Measurements from ENCODE around the gene TIPIN. TPM values are rescaled to one million over a fixed set of nuclear protein-coding genes. Genes with fewer than 3 reads are reported as not detected.
A peak's percentile ranks its signal among the peaks of the same experiment; 100 is the strongest.

Gene TIPIN
- total RNA-seq, 1 experiment from 2014 or later = 22.2 TPM

DNA sequence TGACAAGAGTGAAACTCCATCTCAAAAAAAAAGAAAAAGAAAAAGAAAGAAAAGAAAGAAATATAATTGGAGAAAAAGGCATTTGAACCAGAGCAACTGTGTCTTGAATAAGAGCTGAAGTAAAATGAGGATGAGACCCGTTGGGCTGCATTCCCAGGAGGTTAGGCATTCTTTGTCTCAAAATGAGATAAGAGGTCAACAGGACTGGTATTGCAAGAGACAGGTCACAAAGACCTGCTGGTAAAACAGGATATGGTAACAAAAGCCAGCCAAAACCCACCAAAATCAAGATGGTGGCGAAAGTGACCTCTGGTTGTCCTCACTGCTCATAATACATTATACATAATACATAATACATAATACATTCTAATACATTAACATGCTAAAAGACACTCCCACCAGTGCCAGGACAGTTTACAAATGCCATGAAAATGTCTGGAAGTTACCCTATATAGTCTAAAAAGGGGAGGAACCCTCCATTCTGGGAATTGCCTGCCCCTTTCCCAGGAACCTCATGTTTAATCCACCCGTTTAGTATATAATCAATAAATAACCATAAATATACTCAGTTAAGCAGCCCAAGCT lies 8.6 kb upstream of the TIPIN start:
- peaks cover 7% of the 10 kb centered on the region for H3K4me1 Mint-ChIP-seq
- POLR2A ChIA-PET = interaction anchor here (0.6 kb wide), 1 partner anchor 33 kb away, joined by 3 read pairs; no protein-coding TSS in a partner anchor

DNA sequence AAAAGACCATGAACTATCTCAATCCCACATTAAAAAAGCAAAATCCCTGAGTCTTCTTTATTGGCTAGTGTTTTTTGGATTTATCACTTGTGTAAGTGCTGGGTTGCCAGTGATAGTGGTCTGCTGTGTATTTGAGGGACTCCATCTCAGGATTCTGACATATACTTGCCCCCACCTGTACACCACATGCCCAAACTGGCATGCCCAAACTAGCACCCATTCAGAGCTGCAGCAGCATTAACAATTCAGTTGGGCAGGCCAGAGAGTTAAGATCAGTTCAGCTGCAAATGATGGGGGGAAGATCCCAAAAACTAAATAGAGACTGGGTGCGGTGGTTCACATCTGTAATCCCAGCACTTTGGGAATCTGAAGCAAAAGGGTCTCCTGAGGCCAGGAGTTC lies 6.3 kb upstream of the TIPIN start:
- no peaks in the 10 kb centered on the region for H3K27me3 Mint-ChIP-seq (ENCODE audit: low read depth)

More for the DNA sequence above, 8.6 kb upstream of the TIPIN start:
- H3K27me3 Mint-ChIP-seq (ENCODE audit: low read depth) = no peaks in the 10 kb centered on the region
- no peak; the same call in 1 of the 2 replicates for ATAC-seq
- TF ChIP-seq RELA (CRISPR knock-in tag; IDR thresholded peaks at IDR 0.05; ENCODE audit: borderline replicate concordance) = no peak
- TF ChIP-seq SOX15 (CRISPR knock-in tag; IDR thresholded peaks at IDR 0.05) = no peak
- no peak for TF ChIP-seq SP1 (CRISPR knock-in tag; conservative IDR thresholded peaks at IDR 0.05)
- no peak for TF ChIP-seq NR3C1 (CRISPR knock-in tag; conservative IDR thresholded peaks at IDR 0.05; ENCODE audit: low read depth)
- TF ChIP-seq, protein P1, sequence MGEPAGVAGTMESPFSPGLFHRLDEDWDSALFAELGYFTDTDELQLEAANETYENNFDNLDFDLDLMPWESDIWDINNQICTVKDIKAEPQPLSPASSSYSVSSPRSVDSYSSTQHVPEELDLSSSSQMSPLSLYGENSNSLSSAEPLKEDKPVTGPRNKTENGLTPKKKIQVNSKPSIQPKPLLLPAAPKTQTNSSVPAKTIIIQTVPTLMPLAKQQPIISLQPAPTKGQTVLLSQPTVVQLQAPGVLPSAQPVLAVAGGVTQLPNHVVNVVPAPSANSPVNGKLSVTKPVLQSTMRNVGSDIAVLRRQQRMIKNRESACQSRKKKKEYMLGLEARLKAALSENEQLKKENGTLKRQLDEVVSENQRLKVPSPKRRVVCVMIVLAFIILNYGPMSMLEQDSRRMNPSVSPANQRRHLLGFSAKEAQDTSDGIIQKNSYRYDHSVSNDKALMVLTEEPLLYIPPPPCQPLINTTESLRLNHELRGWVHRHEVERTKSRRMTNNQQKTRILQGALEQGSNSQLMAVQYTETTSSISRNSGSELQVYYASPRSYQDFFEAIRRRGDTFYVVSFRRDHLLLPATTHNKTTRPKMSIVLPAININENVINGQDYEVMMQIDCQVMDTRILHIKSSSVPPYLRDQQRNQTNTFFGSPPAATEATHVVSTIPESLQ (CRISPR knock-in tag; IDR thresholded peaks at IDR 0.05) = no peak
- no peak overlapping the region for H3K27ac Mint-ChIP-seq
- DNase-seq (ENCODE audit: low spot score) = no peak
- CTCF ChIA-PET = no interaction called here
- H3K4me3 Mint-ChIP-seq = no peak overlapping the region
- no peaks in the 10 kb centered on the region for H3K9me3 Mint-ChIP-seq
- H3K36me3 Mint-ChIP-seq = no peaks in the 10 kb centered on the region

More for the DNA sequence above, 6.3 kb upstream of the TIPIN start:
- ATAC-seq (no peak), DNase-seq (ENCODE audit: low spot score) (no peak)
- H3K9me3 Mint-ChIP-seq = no peaks in the 10 kb centered on the region
- ChIA-PET CTCF (no interaction called here), POLR2A (no interaction called here)
- H3K4me3 Mint-ChIP-seq = no peak overlapping the region
- H3K4me1 Mint-ChIP-seq = no peaks in the 10 kb centered on the region
- 0 out of 2 replicates have a peak overlapping the region, but pooled peaks have one; percentile 4 for H3K27ac Mint-ChIP-seq
- TF ChIP-seq, protein P2, sequence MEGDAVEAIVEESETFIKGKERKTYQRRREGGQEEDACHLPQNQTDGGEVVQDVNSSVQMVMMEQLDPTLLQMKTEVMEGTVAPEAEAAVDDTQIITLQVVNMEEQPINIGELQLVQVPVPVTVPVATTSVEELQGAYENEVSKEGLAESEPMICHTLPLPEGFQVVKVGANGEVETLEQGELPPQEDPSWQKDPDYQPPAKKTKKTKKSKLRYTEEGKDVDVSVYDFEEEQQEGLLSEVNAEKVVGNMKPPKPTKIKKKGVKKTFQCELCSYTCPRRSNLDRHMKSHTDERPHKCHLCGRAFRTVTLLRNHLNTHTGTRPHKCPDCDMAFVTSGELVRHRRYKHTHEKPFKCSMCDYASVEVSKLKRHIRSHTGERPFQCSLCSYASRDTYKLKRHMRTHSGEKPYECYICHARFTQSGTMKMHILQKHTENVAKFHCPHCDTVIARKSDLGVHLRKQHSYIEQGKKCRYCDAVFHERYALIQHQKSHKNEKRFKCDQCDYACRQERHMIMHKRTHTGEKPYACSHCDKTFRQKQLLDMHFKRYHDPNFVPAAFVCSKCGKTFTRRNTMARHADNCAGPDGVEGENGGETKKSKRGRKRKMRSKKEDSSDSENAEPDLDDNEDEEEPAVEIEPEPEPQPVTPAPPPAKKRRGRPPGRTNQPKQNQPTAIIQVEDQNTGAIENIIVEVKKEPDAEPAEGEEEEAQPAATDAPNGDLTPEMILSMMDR (IDR thresholded peaks at IDR 0.05) = no peak
- TF ChIP-seq CREM (CRISPR knock-in tag; IDR thresholded peaks at IDR 0.05) (no peak), FOXK1 (CRISPR knock-in tag; IDR thresholded peaks at IDR 0.05) (no peak), KAT7 (CRISPR knock-in tag; IDR thresholded peaks at IDR 0.05; ENCODE audit: borderline replicate concordance) (no peak), RELA (CRISPR knock-in tag; IDR thresholded peaks at IDR 0.05; ENCODE audit: borderline replicate concordance) (no peak), SP1 (CRISPR knock-in tag; conservative IDR thresholded peaks at IDR 0.05) (no peak), ZNF423 (CRISPR knock-in tag; IDR thresholded peaks at IDR 0.05) (no peak), ESRRA (CRISPR knock-in tag; IDR thresholded peaks at IDR 0.05; ENCODE audit: borderline replicate concordance) (no peak), ZNF317 (CRISPR knock-in tag; IDR thresholded peaks at IDR 0.05; ENCODE audit: borderline replicate concordance, low read depth) (no peak), ZNF138 (CRISPR knock-in tag; conservative IDR thresholded peaks at IDR 0.05) (no peak), NFYB (CRISPR knock-in tag; conservative IDR thresholded peaks at IDR 0.05; ENCODE audit: low read depth) (no peak), CBFB (CRISPR knock-in tag; IDR thresholded peaks at IDR 0.05; ENCODE audit: low read depth) (no peak), ZNF263 (CRISPR knock-in tag; IDR thresholded peaks at IDR 0.05; ENCODE audit: low read depth) (no peak)
- TF ChIP-seq, protein P3, sequence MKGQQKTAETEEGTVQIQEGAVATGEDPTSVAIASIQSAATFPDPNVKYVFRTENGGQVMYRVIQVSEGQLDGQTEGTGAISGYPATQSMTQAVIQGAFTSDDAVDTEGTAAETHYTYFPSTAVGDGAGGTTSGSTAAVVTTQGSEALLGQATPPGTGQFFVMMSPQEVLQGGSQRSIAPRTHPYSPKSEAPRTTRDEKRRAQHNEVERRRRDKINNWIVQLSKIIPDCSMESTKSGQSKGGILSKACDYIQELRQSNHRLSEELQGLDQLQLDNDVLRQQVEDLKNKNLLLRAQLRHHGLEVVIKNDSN (CRISPR knock-in tag; IDR thresholded peaks at IDR 0.05) = no peak
- TF ChIP-seq, protein P4, sequence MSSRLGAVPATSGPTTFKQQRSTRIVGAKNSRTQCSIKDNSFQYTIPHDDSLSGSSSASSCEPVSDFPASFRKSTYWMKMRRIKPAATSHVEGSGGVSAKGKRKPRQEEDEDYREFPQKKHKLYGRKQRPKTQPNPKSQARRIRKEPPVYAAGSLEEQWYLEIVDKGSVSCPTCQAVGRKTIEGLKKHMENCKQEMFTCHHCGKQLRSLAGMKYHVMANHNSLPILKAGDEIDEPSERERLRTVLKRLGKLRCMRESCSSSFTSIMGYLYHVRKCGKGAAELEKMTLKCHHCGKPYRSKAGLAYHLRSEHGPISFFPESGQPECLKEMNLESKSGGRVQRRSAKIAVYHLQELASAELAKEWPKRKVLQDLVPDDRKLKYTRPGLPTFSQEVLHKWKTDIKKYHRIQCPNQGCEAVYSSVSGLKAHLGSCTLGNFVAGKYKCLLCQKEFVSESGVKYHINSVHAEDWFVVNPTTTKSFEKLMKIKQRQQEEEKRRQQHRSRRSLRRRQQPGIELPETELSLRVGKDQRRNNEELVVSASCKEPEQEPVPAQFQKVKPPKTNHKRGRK (CRISPR knock-in tag; IDR thresholded peaks at IDR 0.05; ENCODE audit: borderline replicate concordance) = no peak
- TF ChIP-seq, protein P5, sequence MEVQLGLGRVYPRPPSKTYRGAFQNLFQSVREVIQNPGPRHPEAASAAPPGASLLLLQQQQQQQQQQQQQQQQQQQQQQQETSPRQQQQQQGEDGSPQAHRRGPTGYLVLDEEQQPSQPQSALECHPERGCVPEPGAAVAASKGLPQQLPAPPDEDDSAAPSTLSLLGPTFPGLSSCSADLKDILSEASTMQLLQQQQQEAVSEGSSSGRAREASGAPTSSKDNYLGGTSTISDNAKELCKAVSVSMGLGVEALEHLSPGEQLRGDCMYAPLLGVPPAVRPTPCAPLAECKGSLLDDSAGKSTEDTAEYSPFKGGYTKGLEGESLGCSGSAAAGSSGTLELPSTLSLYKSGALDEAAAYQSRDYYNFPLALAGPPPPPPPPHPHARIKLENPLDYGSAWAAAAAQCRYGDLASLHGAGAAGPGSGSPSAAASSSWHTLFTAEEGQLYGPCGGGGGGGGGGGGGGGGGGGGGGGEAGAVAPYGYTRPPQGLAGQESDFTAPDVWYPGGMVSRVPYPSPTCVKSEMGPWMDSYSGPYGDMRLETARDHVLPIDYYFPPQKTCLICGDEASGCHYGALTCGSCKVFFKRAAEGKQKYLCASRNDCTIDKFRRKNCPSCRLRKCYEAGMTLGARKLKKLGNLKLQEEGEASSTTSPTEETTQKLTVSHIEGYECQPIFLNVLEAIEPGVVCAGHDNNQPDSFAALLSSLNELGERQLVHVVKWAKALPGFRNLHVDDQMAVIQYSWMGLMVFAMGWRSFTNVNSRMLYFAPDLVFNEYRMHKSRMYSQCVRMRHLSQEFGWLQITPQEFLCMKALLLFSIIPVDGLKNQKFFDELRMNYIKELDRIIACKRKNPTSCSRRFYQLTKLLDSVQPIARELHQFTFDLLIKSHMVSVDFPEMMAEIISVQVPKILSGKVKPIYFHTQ (CRISPR knock-in tag; IDR thresholded peaks at IDR 0.05) = no peak
- TF ChIP-seq, protein P6, sequence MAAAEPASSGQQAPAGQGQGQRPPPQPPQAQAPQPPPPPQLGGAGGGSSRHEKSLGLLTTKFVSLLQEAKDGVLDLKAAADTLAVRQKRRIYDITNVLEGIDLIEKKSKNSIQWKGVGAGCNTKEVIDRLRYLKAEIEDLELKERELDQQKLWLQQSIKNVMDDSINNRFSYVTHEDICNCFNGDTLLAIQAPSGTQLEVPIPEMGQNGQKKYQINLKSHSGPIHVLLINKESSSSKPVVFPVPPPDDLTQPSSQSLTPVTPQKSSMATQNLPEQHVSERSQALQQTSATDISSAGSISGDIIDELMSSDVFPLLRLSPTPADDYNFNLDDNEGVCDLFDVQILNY (CRISPR knock-in tag; IDR thresholded peaks at IDR 0.05) = no peak
- TF ChIP-seq, protein P7, sequence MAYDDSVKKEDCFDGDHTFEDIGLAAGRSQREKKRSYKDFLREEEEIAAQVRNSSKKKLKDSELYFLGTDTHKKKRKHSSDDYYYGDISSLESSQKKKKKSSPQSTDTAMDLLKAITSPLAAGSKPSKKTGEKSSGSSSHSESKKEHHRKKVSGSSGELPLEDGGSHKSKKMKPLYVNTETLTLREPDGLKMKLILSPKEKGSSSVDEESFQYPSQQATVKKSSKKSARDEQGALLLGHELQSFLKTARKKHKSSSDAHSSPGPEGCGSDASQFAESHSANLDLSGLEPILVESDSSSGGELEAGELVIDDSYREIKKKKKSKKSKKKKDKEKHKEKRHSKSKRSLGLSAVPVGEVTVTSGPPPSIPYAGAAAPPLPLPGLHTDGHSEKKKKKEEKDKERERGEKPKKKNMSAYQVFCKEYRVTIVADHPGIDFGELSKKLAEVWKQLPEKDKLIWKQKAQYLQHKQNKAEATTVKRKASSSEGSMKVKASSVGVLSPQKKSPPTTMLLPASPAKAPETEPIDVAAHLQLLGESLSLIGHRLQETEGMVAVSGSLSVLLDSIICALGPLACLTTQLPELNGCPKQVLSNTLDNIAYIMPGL (CRISPR knock-in tag; IDR thresholded peaks at IDR 0.05) = no peak
- TF ChIP-seq, protein P8, sequence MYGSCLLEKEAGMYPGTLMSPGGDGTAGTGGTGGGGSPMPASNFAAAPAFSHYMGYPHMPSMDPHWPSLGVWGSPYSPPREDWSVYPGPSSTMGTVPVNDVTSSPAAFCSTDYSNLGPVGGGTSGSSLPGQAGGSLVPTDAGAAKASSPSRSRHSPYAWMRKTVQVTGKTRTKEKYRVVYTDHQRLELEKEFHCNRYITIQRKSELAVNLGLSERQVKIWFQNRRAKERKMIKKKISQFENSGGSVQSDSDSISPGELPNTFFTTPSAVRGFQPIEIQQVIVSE (CRISPR knock-in tag; IDR thresholded peaks at IDR 0.05; ENCODE audit: borderline replicate concordance) = no peak
- no peaks in the 10 kb centered on the region for H3K36me3 Mint-ChIP-seq
